ENCODE measurements around the gene ZNF528.

GRCh38 chr19:52351512-52351911 lies 46.1 kb upstream of the ZNF528 start:
- TF ChIP-seq POLR2A (IDR thresholded peaks at IDR 0.05; ENCODE audit: extremely low read depth, insufficient read length) (no peak), CTCF (IDR thresholded peaks at IDR 0.05; ENCODE audit: low read depth, low read length) (peak; percentile 48)
